NT2/D1 (cell line): ENCODE results near the gene KCNQ5.

Source experiments
- DNase-seq: peaks from one replicate; pipeline ENCODE4 v3.0.0-alpha.2; 2011; ENCODE audit warnings: low read depth, low spot score
- H3K27me3 ChIP-seq: 2 replicates; pipeline ENCODE4 v1.6.0; 2011; ENCODE audit warnings: mild to moderate bottlenecking; ENCODE audit not compliant: insufficient read length, insufficient read depth
- H3K36me3 ChIP-seq: 2 replicates; pipeline ENCODE4 v1.6.1; 2011; ENCODE audit warnings: mild to moderate bottlenecking, low read length, mixed read lengths; ENCODE audit not compliant: insufficient read depth, insufficient read length
- H3K4me1 ChIP-seq: 2 replicates; pipeline ENCODE4 v1.5.1; 2011; ENCODE audit not compliant: insufficient read depth, insufficient read length
- H3K4me3 ChIP-seq: 2 replicates; pipeline ENCODE4 v1.5.1; 2011; ENCODE audit warnings: low read depth; ENCODE audit not compliant: insufficient read length
- H3K9ac ChIP-seq: 2 replicates; pipeline ENCODE4 v1.6.0; 2011; ENCODE audit warnings: low read depth; ENCODE audit not compliant: insufficient read length
- H3K9me3 ChIP-seq: 2 replicates; pipeline ENCODE4 v1.5.1; 2011; ENCODE audit warnings: mild to moderate bottlenecking, low read length; ENCODE audit not compliant: insufficient read depth
- SUZ12 ChIP-seq: IDR thresholded peaks from 2 replicates; pipeline ENCODE4 v1.6.1; 2011; ENCODE audit not compliant: insufficient read length, insufficient read depth; ENCODE audit errors: extremely low read depth
- YY1 ChIP-seq: IDR thresholded peaks from 2 replicates; pipeline ENCODE4 v1.6.1; 2011; ENCODE audit not compliant: insufficient read length, insufficient read depth
- ZNF274 ChIP-seq: IDR thresholded peaks from 2 replicates; pipeline ENCODE4 v1.6.1; 2011; ENCODE audit warnings: mild to moderate bottlenecking, low read depth, low read length

KCNQ5 gene

GRCh38 chr6:72649032-72649984, 27.4 kb downstream of the KCNQ5 start:
- DNase-seq: no peak
- Histone ChIP-seq H3K9me3 (no peaks in the 10 kb centered on the region), H3K27me3 (no peaks in the 10 kb centered on the region), H3K36me3 (no peaks in the 10 kb centered on the region), H3K9ac (no peak overlapping the region), H3K4me1 (no peaks in the 10 kb centered on the region), H3K4me3 (no peak overlapping the region)
- TF ChIP-seq ZNF274 (no peak), SUZ12 (no peak), YY1 (no peak)

GRCh38 chr6:72650081-72650745, 28.3 kb downstream of the KCNQ5 start:
- no peaks in the 10 kb centered on the region for H3K4me1 ChIP-seq

GRCh38 chr6:72651174-72651573, 29.3 kb downstream of the KCNQ5 start:
- DNase-seq: no peak
- H3K27me3 ChIP-seq: no peaks in the 10 kb centered on the region
- TF ChIP-seq YY1: no peak
- no peak for TF ChIP-seq ZNF274
- TF ChIP-seq SUZ12: no peak
- H3K36me3 ChIP-seq: no peaks in the 10 kb centered on the region
- H3K4me1 ChIP-seq: no peaks in the 10 kb centered on the region
- H3K9me3 ChIP-seq: no peaks in the 10 kb centered on the region
- H3K4me3 ChIP-seq: no peak overlapping the region
- H3K9ac ChIP-seq: no peak overlapping the region

More at GRCh38 chr6:72650081-72650745, 28.3 kb downstream of the KCNQ5 start:
- Histone ChIP-seq H3K27me3 (no peaks in the 10 kb centered on the region), H3K4me3 (no peak overlapping the region), H3K36me3 (no peaks in the 10 kb centered on the region), H3K9ac (no peak overlapping the region), H3K9me3 (no peaks in the 10 kb centered on the region)
- DNase-seq: no peak
- TF ChIP-seq ZNF274 (no peak), SUZ12 (no peak), YY1 (no peak)

- Histone ChIP-seq H3K4me1 (no peaks in the 10 kb centered on the region), H3K4me3 (no peak overlapping the region), H3K9me3 (no peaks in the 10 kb centered on the region), H3K27me3 (no peaks in the 10 kb centered on the region), H3K9ac (no peak overlapping the region), H3K36me3 (no peaks in the 10 kb centered on the region)
- TF ChIP-seq SUZ12: no peak
- TF ChIP-seq ZNF274: no peak
- no peak for TF ChIP-seq YY1
- DNase-seq: no peak
Measured at GRCh38 chr6:72651967-72652956, 30.4 kb downstream of the KCNQ5 start.

GRCh38 chr6:72653026-72653425, 31.2 kb downstream of the KCNQ5 start:
- Histone ChIP-seq H3K4me3 (no peak overlapping the region), H3K9me3 (no peaks in the 10 kb centered on the region)
- DNase-seq: no peak

GRCh38 chr6:72654071-72654621, 32.3 kb downstream of the KCNQ5 start:
- Histone ChIP-seq H3K4me1 (no peaks in the 10 kb centered on the region), H3K36me3 (no peaks in the 10 kb centered on the region), H3K9ac (no peak overlapping the region), H3K4me3 (no peak overlapping the region), H3K27me3 (no peaks in the 10 kb centered on the region), H3K9me3 (no peaks in the 10 kb centered on the region)
- no peak for DNase-seq
- TF ChIP-seq ZNF274: no peak
- TF ChIP-seq YY1: no peak
- TF ChIP-seq SUZ12: no peak

More at GRCh38 chr6:72653026-72653425, 31.2 kb downstream of the KCNQ5 start:
- Histone ChIP-seq H3K4me1 (no peaks in the 10 kb centered on the region), H3K27me3 (no peaks in the 10 kb centered on the region), H3K36me3 (no peaks in the 10 kb centered on the region), H3K9ac (no peak overlapping the region)
- TF ChIP-seq YY1: no peak
- TF ChIP-seq ZNF274: no peak
- no peak for TF ChIP-seq SUZ12
